GM19238 (cell line): Measurements from ENCODE around the gene CEND1.

Source experiments
- DNase-seq: peaks from one replicate; pipeline ENCODE4 v3.0.0; 2011; ENCODE audit warnings: low spot score; ENCODE audit not compliant: insufficient read length

CEND1 gene

DNA sequence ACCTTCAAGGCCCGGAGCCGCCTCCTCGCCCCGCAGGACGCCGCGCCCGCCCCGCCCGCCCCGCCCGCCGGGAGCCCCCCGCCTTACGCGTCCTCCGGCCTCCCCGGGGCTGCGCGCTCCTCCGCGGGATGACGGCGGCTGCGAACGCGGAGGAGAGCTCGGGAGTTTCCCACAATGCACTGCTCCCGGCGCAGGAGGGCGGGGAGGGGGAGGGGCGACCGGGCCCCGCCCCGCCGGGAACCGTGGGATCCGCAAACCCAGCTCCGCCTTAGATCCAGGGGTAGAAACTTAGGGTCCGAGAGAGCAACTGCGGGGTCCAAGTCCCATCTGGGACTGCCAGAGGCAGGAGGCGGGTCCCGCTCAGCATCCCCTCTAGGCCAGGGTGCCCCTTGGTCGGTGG lies at the start of gene CEND1:
Gene CEND1 (minus strand): TSS at position 148 of the 400 bp plus-strand sequence. CDS start 1,514 bp downstream, outside the sequence.
- no peak for DNase-seq

- no peak for DNase-seq
Observed at GRCh38 chr11:839280-839623, 49.4 kb upstream of the CEND1 start.

GRCh38 chr11:838441-839279 lies 48.8 kb upstream of the CEND1 start:
- DNase-seq = no peak

DNA sequence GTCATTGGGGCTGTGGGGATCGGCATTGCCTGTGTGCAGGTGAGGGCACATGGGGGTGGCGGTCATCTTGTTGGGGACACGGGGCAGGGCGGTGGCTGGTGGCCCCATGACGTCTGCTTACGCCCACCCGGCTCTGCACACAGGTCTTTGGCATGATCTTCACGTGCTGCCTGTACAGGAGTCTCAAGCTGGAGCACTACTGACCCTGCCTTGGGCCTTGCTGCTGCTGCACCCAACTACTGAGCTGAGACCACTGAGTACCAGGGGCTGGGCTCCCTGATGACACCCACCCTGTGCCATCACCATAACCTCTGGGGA lies 48.1 kb upstream of the CEND1 start:
- no peak for DNase-seq

- DNase-seq = no peak
Observed at GRCh38 chr11:837189-837989, 47.5 kb upstream of the CEND1 start.

DNA sequence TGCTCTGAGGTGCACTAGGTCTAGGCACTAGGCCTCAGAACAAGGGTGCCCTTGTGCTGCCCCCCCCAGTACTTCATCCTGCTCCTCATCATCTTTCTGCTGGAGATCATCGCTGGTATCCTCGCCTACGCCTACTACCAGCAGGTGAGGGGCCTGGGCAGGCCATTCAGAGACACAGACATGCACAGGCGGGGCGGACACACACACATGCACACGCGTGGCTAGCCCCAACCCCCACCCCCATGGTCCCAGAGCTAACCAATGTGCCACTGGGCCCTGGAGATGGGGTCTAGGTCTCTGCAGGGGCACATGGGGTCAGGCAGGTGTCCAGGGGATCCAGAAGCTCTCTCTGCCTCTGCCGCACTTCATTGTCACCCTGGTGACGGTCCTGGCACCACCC lies 46.8 kb upstream of the CEND1 start:
- no peak for DNase-seq

DNA sequence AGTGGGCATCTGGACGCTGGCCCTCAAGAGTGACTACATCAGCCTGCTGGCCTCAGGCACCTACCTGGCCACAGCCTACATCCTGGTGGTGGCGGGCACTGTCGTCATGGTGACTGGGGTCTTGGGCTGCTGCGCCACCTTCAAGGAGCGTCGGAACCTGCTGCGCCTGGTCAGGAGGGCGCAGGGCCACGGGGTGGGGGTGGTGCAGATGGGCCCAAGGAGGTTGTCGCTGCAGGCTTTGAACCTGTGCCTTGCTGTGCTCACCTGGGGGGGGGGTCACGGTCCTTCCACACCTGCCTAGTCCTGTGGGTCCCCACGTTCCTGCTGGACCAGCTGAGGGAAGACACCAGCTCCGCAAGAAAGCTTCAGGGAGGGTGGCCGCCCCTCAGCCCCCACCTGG lies 46.4 kb upstream of the CEND1 start:
- DNase-seq = no peak

DNA sequence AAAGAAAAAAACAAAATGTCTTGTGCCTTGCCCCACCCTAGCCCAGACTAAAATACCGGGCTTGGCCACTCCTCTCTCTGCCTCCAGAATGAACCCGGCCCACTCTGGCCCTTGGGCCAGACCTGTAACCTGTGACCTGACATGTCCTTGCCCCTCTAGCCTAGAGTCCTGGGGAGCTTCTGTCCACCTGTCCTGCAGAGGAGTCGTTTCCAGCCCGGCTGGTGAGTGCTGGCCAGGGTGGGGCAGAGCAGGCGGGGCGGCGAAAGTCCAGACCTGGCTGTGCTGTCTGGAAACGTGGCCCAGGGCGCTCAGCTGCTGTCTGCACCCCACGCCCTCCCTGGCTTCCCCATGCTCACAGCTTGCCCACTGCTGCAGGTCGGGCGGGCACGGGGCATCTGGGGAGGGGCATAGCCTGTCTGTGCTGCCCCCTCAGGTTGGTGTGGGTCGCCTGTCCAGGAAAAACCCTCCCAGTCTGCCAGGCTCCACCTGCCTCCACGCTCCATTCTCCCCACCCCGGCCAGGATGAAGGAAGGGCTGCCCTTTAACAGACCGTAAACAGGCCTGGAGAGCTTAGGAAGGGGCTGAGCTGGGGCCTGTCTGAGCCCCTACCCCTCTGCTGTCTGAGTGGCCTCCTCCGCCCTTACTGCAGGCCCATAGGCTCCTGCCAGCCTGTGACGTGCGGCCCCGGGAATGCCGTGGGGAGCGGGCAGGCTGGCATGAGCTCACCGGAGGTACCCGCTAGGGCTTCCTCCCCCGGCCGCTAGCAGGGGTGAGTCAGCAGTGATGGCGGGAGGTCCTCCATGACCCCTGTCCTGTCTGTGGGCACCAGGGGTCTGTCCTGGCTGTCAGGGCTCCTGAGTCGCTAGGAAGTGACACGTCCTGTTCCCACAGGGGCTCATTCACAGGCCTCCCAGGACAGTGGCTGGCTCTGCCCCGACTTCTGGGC lies 44.8 kb upstream of the CEND1 start:
- DNase-seq = no peak

DNA sequence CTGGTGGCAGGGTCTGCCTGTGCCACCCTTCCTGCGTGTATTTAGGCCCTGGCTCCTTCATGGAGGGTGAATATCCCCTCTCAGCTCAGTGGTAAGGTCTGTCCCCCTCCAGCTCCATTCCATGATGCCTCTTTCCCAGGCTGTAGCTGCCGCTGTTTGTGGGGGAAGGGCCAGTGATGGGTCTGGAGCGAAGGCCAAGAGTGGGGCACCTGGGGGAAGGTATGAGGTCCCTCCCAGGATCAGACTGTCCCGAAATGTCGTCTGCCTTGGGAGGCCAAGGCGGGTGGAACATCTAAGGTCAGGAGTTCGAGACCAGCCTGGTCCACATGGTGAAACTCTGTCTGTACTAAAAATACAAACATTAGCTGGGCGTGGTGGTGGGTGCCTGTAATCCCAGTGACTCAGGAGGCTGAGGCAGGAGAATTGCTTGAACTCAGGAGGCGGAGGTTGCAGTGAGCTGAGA lies 44.0 kb upstream of the CEND1 start:
- no peak for DNase-seq

GRCh38 chr11:833114-833791 lies 43.4 kb upstream of the CEND1 start:
- no peak for DNase-seq

DNA sequence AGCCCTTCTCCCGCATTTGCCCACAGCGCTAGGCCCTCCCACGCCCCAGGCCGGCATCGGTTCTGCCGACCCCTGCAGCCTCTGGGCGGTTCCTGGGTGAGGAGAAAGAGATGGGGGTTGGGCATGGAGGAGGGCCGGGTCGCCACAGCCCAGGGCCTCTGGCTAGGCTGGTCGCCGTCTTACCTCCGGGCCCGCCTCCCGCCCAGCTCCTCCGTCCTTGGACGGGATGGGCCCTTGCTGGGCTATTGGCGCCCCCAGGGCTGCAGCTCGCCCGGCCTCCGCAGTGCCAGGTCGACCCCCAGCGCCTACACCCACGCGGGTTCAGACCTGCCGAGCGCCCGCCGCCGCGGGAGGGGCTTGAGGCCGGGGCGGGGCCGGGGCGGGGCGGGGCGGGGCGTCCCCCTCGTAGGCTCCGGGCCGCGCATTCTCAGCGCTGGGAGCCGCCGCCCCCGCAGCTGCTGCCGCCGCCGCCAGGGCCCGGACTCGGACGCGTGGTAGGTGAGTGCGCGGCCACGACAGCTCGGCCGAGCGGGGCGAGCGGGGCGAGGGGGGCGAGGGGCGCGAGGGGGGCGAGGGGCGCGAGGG lies 42.7 kb upstream of the CEND1 start, which contains the start of gene CD151:
Gene CD151 (plus strand): TSS at position 424 of the 585 bp plus-strand sequence. CDS start 3,118 bp downstream, outside the sequence.
- peak; percentile 75 for DNase-seq

- DNase-seq = no peak
Observed at GRCh38 chr11:831961-832528, 42.2 kb upstream of the CEND1 start.

DNA sequence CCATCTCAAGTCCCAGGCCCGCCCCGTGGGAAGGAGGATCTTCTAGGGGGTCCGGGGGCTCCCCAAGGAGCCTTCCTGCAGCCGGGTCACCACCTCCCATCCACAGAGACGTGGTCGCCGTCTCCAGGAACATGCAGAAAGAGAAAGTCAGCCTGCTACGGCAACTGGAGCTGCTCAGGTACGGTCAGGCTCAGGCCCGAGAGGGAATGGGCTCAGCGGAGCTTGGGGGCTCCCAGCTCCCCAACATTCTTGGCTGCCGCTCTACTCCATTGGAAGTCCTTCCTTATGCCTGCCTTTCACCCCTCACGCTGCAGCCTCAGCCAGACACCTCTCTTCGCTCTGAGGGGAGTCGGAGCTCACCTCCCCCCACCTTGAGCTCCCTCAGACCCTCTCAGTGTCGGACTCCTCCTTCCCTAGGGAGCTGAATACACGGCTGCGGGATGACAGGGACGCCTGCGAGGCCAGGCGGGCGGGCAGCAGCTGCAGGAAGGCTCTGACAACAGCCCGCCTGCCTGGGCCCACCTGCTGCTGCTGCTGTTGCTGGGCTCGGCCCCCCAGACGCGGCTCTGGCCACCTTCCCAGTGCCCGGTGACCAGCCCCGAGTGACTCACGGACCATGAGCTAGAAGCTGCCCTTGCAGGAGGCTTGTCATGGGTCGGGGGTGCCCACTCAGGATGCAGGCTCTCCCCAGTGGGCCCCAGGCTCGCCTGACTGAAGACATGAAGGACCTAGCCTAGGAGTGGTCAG lies 41.4 kb upstream of the CEND1 start:
- no peak for DNase-seq

GRCh38 chr11:830295-831117 lies 40.6 kb upstream of the CEND1 start:
- peak; percentile 84 for DNase-seq

- DNase-seq = no peak
Observed at GRCh38 chr11:829847-830294, 40.0 kb upstream of the CEND1 start.

- DNase-seq = no peak
Observed at GRCh38 chr11:829176-829846, 39.4 kb upstream of the CEND1 start.

- DNase-seq = no peak
Observed at GRCh38 chr11:828506-829175, 38.8 kb upstream of the CEND1 start.

GRCh38 chr11:827897-828192 lies 38.0 kb upstream of the CEND1 start, which contains the start of gene CRACR2B:
Gene CRACR2B (plus strand): TSS chr11:827919. CDS start chr11:828608, 689 bp downstream.
- DNase-seq = no peak
